MM.1S (cell line): ENCODE measurements around the gene PCCA.

ENCODE experiments used
- DNase-seq: peaks from one replicate; pipeline ENCODE4 v3.0.0-alpha.2; 2015
- H2AFZ ChIP-seq: fragments of 300-600 bp; sonication (generic); 2 replicates; pipeline ENCODE4 v1.6.0; 2016; ENCODE audit warnings: antibody characterized with exemption, low read length
- H3F3A ChIP-seq: fragments of 300-600 bp; sonication (generic); 2 replicates; pipeline ENCODE4 v1.6.1; 2016; ENCODE audit warnings: mild to moderate bottlenecking, antibody characterized with exemption, low read length, moderate library complexity, mixed read lengths; ENCODE audit not compliant: insufficient read depth
- H3K27ac ChIP-seq: fragments of 300-600 bp; sonication (generic); 2 replicates; pipeline ENCODE4 v1.5.1; 2016; ENCODE audit warnings: mild to moderate bottlenecking, low read length
- H3K27me3 ChIP-seq: fragments of 300-600 bp; sonication (generic); replicated peaks from 2 replicates; pipeline ENCODE4 v1.6.0; 2016; ENCODE audit warnings: low read length; ENCODE audit not compliant: insufficient read depth
- H3K36me3 ChIP-seq: fragments of 300-600 bp; sonication (generic); replicated peaks from 2 replicates; pipeline ENCODE4 v1.6.1; 2016; ENCODE audit warnings: mild to moderate bottlenecking, low read length, mixed read lengths; ENCODE audit not compliant: insufficient read depth
- H3K4me1 ChIP-seq: fragments of 300-600 bp; sonication (generic); 2 replicates; pipeline ENCODE4 v1.6.1; 2016; ENCODE audit warnings: low read length, mixed read lengths
- H3K4me2 ChIP-seq: fragments of 300-600 bp; sonication (generic); 2 replicates; pipeline ENCODE4 v1.6.0; 2016; ENCODE audit warnings: low read depth, low read length
- H3K4me3 ChIP-seq: fragments of 300-600 bp; sonication (generic); 2 replicates; pipeline ENCODE4 v1.5.1; 2016; ENCODE audit warnings: low read length, mixed read lengths
- H3K79me2 ChIP-seq: fragments of 300-600 bp; sonication (generic); 2 replicates; pipeline ENCODE4 v1.6.1; 2016; ENCODE audit warnings: mixed run types, low read length, mixed read lengths
- H3K9ac ChIP-seq: fragments of 300-600 bp; sonication (generic); 2 replicates; pipeline ENCODE4 v1.6.1; 2016; ENCODE audit warnings: low read length, mixed read lengths
- H3K9me2 ChIP-seq: fragments of 300-600 bp; sonication (generic); replicated peaks from 2 replicates; pipeline ENCODE4 v1.6.1; 2016; ENCODE audit warnings: mild to moderate bottlenecking, low read length, mixed read lengths; ENCODE audit not compliant: insufficient read depth
- H3K9me3 ChIP-seq: fragments of 300-600 bp; sonication (generic); replicated peaks from 2 replicates; pipeline ENCODE4 v1.6.1; 2016; ENCODE audit warnings: mild to moderate bottlenecking, low read length, mixed read lengths; ENCODE audit not compliant: insufficient read depth
- H4K20me1 ChIP-seq: fragments of 300-600 bp; sonication (generic); 2 replicates; pipeline ENCODE4 v1.6.1; 2016; ENCODE audit warnings: mild to moderate bottlenecking, low read length, moderate library complexity, mixed read lengths; ENCODE audit not compliant: insufficient read depth
- CTCF ChIP-seq: fragments of 300-600 bp; sonication (generic); IDR thresholded peaks from 2 replicates; pipeline ENCODE4 v1.5.1; 2016; ENCODE audit warnings: antibody characterized with exemption, low read length, mixed read lengths
- EZH2 ChIP-seq: fragments of 300-600 bp; sonication (generic); optimal IDR thresholded peaks from 2 replicates; pipeline ENCODE3; 2017; ENCODE audit warnings: low read depth, mild to moderate bottlenecking, antibody characterized with exemption, low read length, mixed read lengths
- EZH2phosphoT487 ChIP-seq: fragments of 300-600 bp; sonication (generic); IDR thresholded peaks from 2 replicates; pipeline ENCODE4 v1.6.1; 2018; ENCODE audit warnings: antibody characterized with exemption, low read length

Gene PCCA

DNA sequence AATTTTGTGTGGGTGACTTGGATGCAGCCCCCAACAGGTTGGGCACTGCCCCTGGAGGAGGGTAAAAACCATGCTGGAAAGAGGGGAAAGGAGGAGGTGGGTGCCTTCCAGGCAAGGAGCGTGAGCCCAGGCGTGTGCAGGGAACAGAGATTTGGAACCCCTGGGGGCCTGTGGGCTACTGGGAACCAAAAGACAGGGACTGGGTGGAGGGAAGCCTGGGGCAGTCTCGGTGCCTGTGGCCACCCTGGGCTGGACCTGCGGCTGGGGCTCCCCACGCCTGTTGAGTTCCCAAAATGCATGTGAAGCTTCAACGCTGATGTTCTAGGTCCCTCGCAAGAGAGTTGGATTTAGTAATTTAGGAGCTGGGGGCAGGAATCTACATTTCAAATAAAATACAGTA lies 474.9 kb downstream of the PCCA start:
- Histone ChIP-seq H3K4me2 (no peak overlapping the region), H3K4me1 (no peaks in the 10 kb centered on the region), H3K9me2 (no peaks in the 10 kb centered on the region), H3K9ac (no peak overlapping the region), H4K20me1 (no peaks in the 10 kb centered on the region), H3K9me3 (no peaks in the 10 kb centered on the region), H3K27me3 (no peaks in the 10 kb centered on the region), H3K4me3 (no peak overlapping the region), H3K27ac (no peak overlapping the region), H3K79me2 (no peaks in the 10 kb centered on the region), H3K36me3 (no peaks in the 10 kb centered on the region), H2AFZ (no peak overlapping the region), H3F3A (no peaks in the 10 kb centered on the region)
- TF ChIP-seq EZH2phosphoT487 (no peak), CTCF (no peak), EZH2 (no peak)
- DNase-seq: no peak

GRCh38 chr13:100564444-100565223 lies 475.7 kb downstream of the PCCA start:
- Histone ChIP-seq H2AFZ (no peak overlapping the region), H3K9ac (no peak overlapping the region)
- TF ChIP-seq EZH2 (no peak), CTCF (no peak), EZH2phosphoT487 (no peak)

DNA sequence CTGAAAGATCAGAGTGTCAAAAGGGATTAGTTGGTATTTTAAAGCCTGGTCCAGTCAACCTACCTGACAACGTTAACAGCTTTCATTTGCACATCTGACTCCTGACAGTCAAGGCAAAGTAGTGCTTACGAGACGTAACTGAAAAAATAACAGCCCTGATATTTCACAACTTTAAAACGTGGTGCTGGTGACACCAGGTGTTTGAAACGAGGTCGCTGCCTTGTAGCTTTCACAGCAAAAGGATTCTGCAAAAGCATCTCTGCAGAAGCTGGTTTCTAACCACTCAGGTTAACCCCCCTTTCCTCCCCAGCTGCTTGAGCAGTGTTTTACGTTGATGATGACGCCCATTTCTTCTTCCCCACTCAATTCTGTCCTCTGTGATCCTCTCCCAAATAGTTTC lies 476.4 kb downstream of the PCCA start:
- no peak overlapping the region for H3K4me3 ChIP-seq
- no peak overlapping the region for H3K27ac ChIP-seq
- no peaks in the 10 kb centered on the region for H3K4me1 ChIP-seq
- no peaks in the 10 kb centered on the region for H4K20me1 ChIP-seq
- H3K9me2 ChIP-seq: no peaks in the 10 kb centered on the region
- peak; percentile 53 for DNase-seq
- no peak overlapping the region for H2AFZ ChIP-seq
- no peak overlapping the region for H3K4me2 ChIP-seq
- no peak for TF ChIP-seq EZH2phosphoT487
- TF ChIP-seq CTCF: no peak
- no peak for TF ChIP-seq EZH2
- H3K9ac ChIP-seq: no peak overlapping the region
- no peaks in the 10 kb centered on the region for H3K9me3 ChIP-seq
- no peaks in the 10 kb centered on the region for H3F3A ChIP-seq
- no peaks in the 10 kb centered on the region for H3K27me3 ChIP-seq
- no peaks in the 10 kb centered on the region for H3K79me2 ChIP-seq
- H3K36me3 ChIP-seq: no peaks in the 10 kb centered on the region

More at GRCh38 chr13:100564444-100565223, 475.7 kb downstream of the PCCA start:
- no peaks in the 10 kb centered on the region for H3F3A ChIP-seq
- H3K4me2 ChIP-seq: no peak overlapping the region
- no peak overlapping the region for H3K4me3 ChIP-seq
- no peaks in the 10 kb centered on the region for H3K79me2 ChIP-seq
- H3K27ac ChIP-seq: no peak overlapping the region
- no peaks in the 10 kb centered on the region for H4K20me1 ChIP-seq
- no peaks in the 10 kb centered on the region for H3K9me2 ChIP-seq
- no peak for DNase-seq
- no peaks in the 10 kb centered on the region for H3K36me3 ChIP-seq
- H3K4me1 ChIP-seq: no peaks in the 10 kb centered on the region
- no peaks in the 10 kb centered on the region for H3K9me3 ChIP-seq
- no peaks in the 10 kb centered on the region for H3K27me3 ChIP-seq
